Neural progenitor cell (in vitro differentiated cells): ENCODE data around the gene SIL1.

Source experiments
- EZH2phosphoT487 ChIP-seq: fragments of 200-600 bp; sonication (generic); IDR thresholded peaks from 2 replicates; pipeline ENCODE4 v1.6.1; 2017; ENCODE audit warnings: antibody characterized with exemption
- TF ChIP-seq, protein P1 (sequence below): fragments of 200-600 bp; sonication (generic); IDR thresholded peaks from 2 replicates; pipeline ENCODE4 v1.5.1; 2017; ENCODE audit warnings: antibody characterized with exemption, mild to moderate bottlenecking

DNA sequence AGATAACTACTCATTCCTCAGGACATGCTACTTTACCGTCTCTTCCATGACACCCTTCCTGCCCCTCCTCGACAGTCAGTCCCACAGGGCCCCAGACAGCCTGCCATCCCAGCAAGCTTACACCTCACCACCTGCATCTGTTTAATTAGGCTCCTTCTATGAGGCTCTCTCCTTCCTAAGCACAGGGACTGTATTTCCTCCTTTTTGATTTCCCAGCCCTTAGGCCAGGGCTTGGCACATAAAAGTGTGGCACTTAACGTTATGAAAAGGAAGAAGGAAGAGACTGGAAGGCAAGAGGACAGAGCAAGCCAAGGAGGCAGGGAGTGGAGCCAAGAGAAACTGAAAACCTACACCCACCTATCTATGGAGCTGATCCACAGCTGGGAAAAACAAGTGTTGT, 146.8 kb downstream of the SIL1 start:
- TF ChIP-seq EZH2phosphoT487, result no peak
- TF ChIP-seq, protein P1, sequence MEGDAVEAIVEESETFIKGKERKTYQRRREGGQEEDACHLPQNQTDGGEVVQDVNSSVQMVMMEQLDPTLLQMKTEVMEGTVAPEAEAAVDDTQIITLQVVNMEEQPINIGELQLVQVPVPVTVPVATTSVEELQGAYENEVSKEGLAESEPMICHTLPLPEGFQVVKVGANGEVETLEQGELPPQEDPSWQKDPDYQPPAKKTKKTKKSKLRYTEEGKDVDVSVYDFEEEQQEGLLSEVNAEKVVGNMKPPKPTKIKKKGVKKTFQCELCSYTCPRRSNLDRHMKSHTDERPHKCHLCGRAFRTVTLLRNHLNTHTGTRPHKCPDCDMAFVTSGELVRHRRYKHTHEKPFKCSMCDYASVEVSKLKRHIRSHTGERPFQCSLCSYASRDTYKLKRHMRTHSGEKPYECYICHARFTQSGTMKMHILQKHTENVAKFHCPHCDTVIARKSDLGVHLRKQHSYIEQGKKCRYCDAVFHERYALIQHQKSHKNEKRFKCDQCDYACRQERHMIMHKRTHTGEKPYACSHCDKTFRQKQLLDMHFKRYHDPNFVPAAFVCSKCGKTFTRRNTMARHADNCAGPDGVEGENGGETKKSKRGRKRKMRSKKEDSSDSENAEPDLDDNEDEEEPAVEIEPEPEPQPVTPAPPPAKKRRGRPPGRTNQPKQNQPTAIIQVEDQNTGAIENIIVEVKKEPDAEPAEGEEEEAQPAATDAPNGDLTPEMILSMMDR, result no peak
